Loucy (cell line): ENCODE data around the gene TMEM250.
"Not testable (repeated sequence)": the region's sequence is repeated elsewhere in the genome, so short reads cannot be mapped to it uniquely, and the experiment has no call there.

ENCODE experiments used
- H2AFZ ChIP-seq: fragments of 200-600 bp; sonication (generic); 2 replicates; pipeline ENCODE4 v1.6.0; 2016; ENCODE audit warnings: antibody characterized with exemption, mild to moderate bottlenecking, low read length, moderate library complexity
- H3F3A ChIP-seq: fragments of 200-600 bp; 2 replicates; pipeline ENCODE4 v1.6.0; 2016; ENCODE audit warnings: antibody characterized with exemption, low read depth, mild to moderate bottlenecking
- H3K27me3 ChIP-seq: fragments of 200-600 bp; sonication (generic); 2 replicates; pipeline ENCODE4 v1.6.1; 2014; ENCODE audit warnings: low read length, mild to moderate bottlenecking; ENCODE audit not compliant: insufficient read depth, poor library complexity, severe bottlenecking
- H3K36me3 ChIP-seq: fragments of 200-600 bp; sonication (generic); 2 replicates; pipeline ENCODE4 v1.6.1; 2016; ENCODE audit warnings: low read length; ENCODE audit not compliant: insufficient read depth
- H3K4me1 ChIP-seq: fragments of 200-600 bp; sonication (generic); 2 replicates; pipeline ENCODE4 v1.5.1; 2014; ENCODE audit warnings: low read length, mild to moderate bottlenecking; ENCODE audit not compliant: insufficient read depth, poor library complexity, severe bottlenecking
- H3K4me2 ChIP-seq: fragments of 200-600 bp; sonication (generic); 2 replicates; pipeline ENCODE4 v1.6.0; 2014; ENCODE audit warnings: antibody characterized with exemption, low read length, low read depth, mild to moderate bottlenecking; ENCODE audit not compliant: poor library complexity, severe bottlenecking
- H3K4me3 ChIP-seq: fragments of 200-600 bp; sonication (generic); 2 replicates; pipeline ENCODE4 v1.5.1; 2014; ENCODE audit warnings: low read length, mild to moderate bottlenecking, mixed read lengths; ENCODE audit not compliant: poor library complexity, severe bottlenecking
- H3K79me2 ChIP-seq: fragments of 200-600 bp; sonication (generic); 2 replicates; pipeline ENCODE4 v1.6.1; 2014; ENCODE audit warnings: low read length; ENCODE audit not compliant: insufficient read depth
- H3K9ac ChIP-seq: fragments of 200-600 bp; sonication (generic); 2 replicates; pipeline ENCODE4 v1.6.0; 2014; ENCODE audit warnings: mild to moderate bottlenecking, low read depth, low read length, moderate library complexity; ENCODE audit not compliant: poor library complexity, severe bottlenecking
- H3K9me2 ChIP-seq: fragments of 200-600 bp; sonication (generic); replicated peaks from 2 replicates; pipeline ENCODE4 v1.6.1; 2016; ENCODE audit warnings: low read depth, low read length, mixed read lengths
- H3K9me3 ChIP-seq: fragments of 200-600 bp; sonication (generic); 2 replicates; pipeline ENCODE4 v1.6.1; 2014; ENCODE audit warnings: mild to moderate bottlenecking, antibody characterized with exemption, low read length, low read depth; ENCODE audit not compliant: insufficient read depth
- H4K20me1 ChIP-seq: fragments of 200-600 bp; sonication (generic); 2 replicates; pipeline ENCODE4 v1.6.0; 2014; ENCODE audit warnings: antibody characterized with exemption, low read length, mild to moderate bottlenecking; ENCODE audit not compliant: insufficient read depth, poor library complexity, severe bottlenecking
- EZH2phosphoT487 ChIP-seq: fragments of 200-600 bp; IDR thresholded peaks from 2 replicates; pipeline ENCODE4 v1.6.1; 2018; ENCODE audit warnings: antibody characterized with exemption, mild to moderate bottlenecking, moderate library complexity, borderline replicate concordance
- TF ChIP-seq, protein P1 (sequence below): fragments of 200-600 bp; sonication (generic); conservative IDR thresholded peaks from 2 replicates; pipeline ENCODE4 v1.5.1; 2014; ENCODE audit warnings: mild to moderate bottlenecking, antibody characterized with exemption, low read length

The TMEM250 gene

DNA sequence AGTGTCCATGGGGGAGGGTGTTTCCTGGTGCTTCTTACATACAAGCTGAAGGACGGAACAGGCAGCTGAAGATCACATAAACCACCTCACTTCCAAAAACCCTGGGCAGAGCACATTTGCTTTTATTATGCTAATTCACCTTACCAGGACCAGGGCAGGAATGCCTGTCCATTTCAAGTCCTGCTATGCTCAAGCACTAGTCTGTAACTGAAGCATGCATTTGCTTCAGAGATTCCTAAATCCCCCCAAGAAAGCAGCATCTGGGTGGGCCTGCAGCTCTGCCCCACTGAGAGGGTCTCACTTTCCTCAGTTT, 14.2 kb downstream of the TMEM250 start:
- Histone ChIP-seq H2AFZ (no peak overlapping the region), H3K36me3 (no peaks in the 10 kb centered on the region), H3K4me1 (peaks cover 39% of the 10 kb centered on the region), H4K20me1 (no peaks in the 10 kb centered on the region), H3F3A (peaks cover 7% of the 10 kb centered on the region; the same call in 1 of the 2 replicates), H3K4me2 (no peak overlapping the region), H3K27me3 (no peaks in the 10 kb centered on the region), H3K9me2 (no peaks in the 10 kb centered on the region), H3K9ac (peak overlapping the region; percentile 88), H3K79me2 (peaks cover 14% of the 10 kb centered on the region; the same call in 1 of the 2 replicates), H3K4me3 (no peak overlapping the region), H3K9me3 (no peaks in the 10 kb centered on the region)
- TF ChIP-seq, protein P1, sequence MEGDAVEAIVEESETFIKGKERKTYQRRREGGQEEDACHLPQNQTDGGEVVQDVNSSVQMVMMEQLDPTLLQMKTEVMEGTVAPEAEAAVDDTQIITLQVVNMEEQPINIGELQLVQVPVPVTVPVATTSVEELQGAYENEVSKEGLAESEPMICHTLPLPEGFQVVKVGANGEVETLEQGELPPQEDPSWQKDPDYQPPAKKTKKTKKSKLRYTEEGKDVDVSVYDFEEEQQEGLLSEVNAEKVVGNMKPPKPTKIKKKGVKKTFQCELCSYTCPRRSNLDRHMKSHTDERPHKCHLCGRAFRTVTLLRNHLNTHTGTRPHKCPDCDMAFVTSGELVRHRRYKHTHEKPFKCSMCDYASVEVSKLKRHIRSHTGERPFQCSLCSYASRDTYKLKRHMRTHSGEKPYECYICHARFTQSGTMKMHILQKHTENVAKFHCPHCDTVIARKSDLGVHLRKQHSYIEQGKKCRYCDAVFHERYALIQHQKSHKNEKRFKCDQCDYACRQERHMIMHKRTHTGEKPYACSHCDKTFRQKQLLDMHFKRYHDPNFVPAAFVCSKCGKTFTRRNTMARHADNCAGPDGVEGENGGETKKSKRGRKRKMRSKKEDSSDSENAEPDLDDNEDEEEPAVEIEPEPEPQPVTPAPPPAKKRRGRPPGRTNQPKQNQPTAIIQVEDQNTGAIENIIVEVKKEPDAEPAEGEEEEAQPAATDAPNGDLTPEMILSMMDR: no peak
- TF ChIP-seq EZH2phosphoT487: no peak

DNA sequence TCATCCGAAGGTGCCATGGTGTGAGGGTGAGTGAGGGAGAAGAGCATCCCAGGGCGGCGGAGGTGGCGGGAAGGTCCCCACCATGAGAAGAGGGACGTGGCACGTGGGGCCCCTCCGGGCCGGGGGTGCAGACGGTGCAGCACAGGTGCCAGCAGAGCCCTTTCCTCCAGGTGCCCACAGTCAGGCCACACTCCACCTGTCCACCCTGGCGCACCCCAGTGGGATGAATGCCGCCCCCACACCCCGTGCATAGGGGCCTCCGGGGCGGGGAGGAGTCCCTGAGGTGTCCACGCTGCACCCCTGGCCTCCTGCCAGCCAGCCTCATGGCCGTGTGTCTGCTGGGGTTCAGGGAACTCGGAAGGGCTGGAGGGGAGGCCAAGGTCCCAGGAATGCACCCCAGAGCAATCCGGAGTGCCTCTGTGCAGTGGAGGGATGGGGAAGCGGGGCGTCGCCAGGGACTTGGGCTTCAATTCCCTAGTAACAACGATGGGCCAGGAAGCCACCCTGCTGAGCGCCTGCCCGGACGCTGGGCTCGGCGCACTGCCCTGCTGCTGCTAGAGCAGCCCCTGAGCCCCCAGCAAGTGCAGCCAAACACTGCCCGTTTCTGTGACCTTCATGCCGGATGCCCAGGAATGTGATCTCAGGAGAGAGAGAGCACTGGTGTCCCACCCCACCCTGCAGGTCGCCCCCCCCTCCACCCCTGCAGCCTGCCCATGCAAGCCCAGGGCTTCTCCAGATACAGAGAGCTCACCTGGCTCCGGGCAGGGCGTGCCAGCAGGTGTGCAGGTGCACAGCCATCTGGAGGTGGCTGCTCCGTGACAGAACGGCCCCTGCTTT, 14.8 kb downstream of the TMEM250 start:
- TF ChIP-seq EZH2phosphoT487: no peak
- TF ChIP-seq, protein P1: no peak
- Histone ChIP-seq H3K4me3 (no peak overlapping the region), H3F3A (peaks cover 7% of the 10 kb centered on the region; the same call in 1 of the 2 replicates), H3K9me2 (no peaks in the 10 kb centered on the region), H3K27me3 (no peaks in the 10 kb centered on the region), H3K9ac (no peak overlapping the region), H3K36me3 (no peaks in the 10 kb centered on the region), H4K20me1 (no peaks in the 10 kb centered on the region), H3K9me3 (no peaks in the 10 kb centered on the region), H2AFZ (no peak overlapping the region), H3K4me1 (peaks cover 33% of the 10 kb centered on the region), H3K4me2 (no peak overlapping the region), H3K79me2 (peaks cover 12% of the 10 kb centered on the region; the same call in 1 of the 2 replicates)

DNA sequence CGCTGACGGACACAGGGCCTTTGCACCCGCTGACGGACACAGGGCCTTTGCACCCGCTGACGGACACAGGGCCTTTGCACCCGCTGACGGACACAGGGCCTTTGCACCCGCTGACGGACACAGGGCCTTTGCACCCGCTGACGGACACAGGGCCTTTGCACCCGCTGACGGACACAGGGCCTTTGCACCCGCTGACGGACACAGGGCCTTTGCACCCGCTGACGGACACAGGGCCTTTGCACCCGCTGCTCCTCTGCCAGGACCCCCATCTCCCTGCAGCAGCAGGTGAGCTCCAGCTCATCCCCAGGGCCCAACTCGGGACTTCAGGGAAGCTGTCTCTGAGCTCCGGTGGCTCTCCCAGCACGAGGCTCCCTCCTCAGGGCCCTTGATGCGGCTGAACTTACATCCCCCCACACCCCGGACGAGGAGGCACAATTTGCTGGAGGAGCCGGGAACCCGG, 17.0 kb downstream of the TMEM250 start:
- H3K79me2 ChIP-seq, H3K9me2 ChIP-seq, H2AFZ ChIP-seq, H3K27me3 ChIP-seq, H3K9me3 ChIP-seq, H3F3A ChIP-seq, H3K4me2 ChIP-seq, H4K20me1 ChIP-seq, H3K9ac ChIP-seq, H3K4me3 ChIP-seq, H3K36me3 ChIP-seq: not testable (repeated sequence)
- peaks cover 15% of the 10 kb centered on the region for H3K4me1 ChIP-seq
